ENCODE measurements around the gene NUPR1. TPM values are rescaled to one million over a fixed set of nuclear protein-coding genes. Genes with fewer than 3 reads are reported as not detected.

The NUPR1 gene
- total and polyA plus RNA-seq, 2 of the 13 experiments (the other 11 are each of a cell fraction or from before 2014, with no cell fraction given), result 18.0 to 25.6 TPM

- no peak for TF ChIP-seq KDM5B (CRISPR knock-in tag; IDR thresholded peaks at IDR 0.05; ENCODE audit: borderline replicate concordance)
- TF ChIP-seq HMGXB4 (CRISPR knock-in tag; IDR thresholded peaks at IDR 0.05; ENCODE audit: borderline replicate concordance in 1 of 2, low read depth in 1 of 2), result peak; percentile 43 to 65; a peak in 2 of 4 replicates
- no peak for TF ChIP-seq ZNF7 (CRISPR knock-in tag; IDR thresholded peaks at IDR 0.05)
- TF ChIP-seq KLF16 (CRISPR knock-in tag; IDR thresholded peaks at IDR 0.05), result no peak
- peak; percentile 18; the same call in 1 of the 2 replicates for TF ChIP-seq TGIF2 (CRISPR knock-in tag; IDR thresholded peaks at IDR 0.05)
- no peak for TF ChIP-seq SKIL (CRISPR knock-in tag; IDR thresholded peaks at IDR 0.05; ENCODE audit: borderline replicate concordance)
- TF ChIP-seq ZNF775 (CRISPR knock-in tag; IDR thresholded peaks at IDR 0.05; ENCODE audit: borderline replicate concordance), result no peak
- TF ChIP-seq HHEX (CRISPR knock-in tag; IDR thresholded peaks at IDR 0.05), result no peak
- TF ChIP-seq ATF3 (CRISPR knock-in tag; IDR thresholded peaks at IDR 0.05), result no peak
- TF ChIP-seq HOXA7 (CRISPR knock-in tag; IDR thresholded peaks at IDR 0.05), result no peak
- no peak for TF ChIP-seq PCBP2 (optimal IDR thresholded peaks at IDR 0.05; ENCODE audit: low read depth, low read length, poor library complexity, severe bottlenecking)
- TF ChIP-seq ZNF451 (CRISPR knock-in tag; IDR thresholded peaks at IDR 0.05), result no peak
- no peak for TF ChIP-seq ZNF143 (CRISPR knock-in tag; IDR thresholded peaks at IDR 0.05)
- TF ChIP-seq ZNF574 (CRISPR knock-in tag; IDR thresholded peaks at IDR 0.05), result no peak
- no peak for TF ChIP-seq ZSCAN25 (CRISPR knock-in tag; IDR thresholded peaks at IDR 0.05)
- TF ChIP-seq SALL1 (CRISPR knock-in tag; IDR thresholded peaks at IDR 0.05), result 0 out of 2 replicates have a peak, but pooled peaks have one; percentile 17
- TF ChIP-seq ZNF776 (CRISPR knock-in tag; IDR thresholded peaks at IDR 0.05), result no peak
- no peak for TF ChIP-seq ZMAT5 (CRISPR knock-in tag; IDR thresholded peaks at IDR 0.05; ENCODE audit: borderline replicate concordance, low read depth)
- no peak for TF ChIP-seq ELF4 (CRISPR knock-in tag; IDR thresholded peaks at IDR 0.05; ENCODE audit: borderline replicate concordance)
- TF ChIP-seq PHF5A (CRISPR knock-in tag; IDR thresholded peaks at IDR 0.05; ENCODE audit: low read depth, unreplicated experiment), result no peak
Observed at GRCh38 chr16:28549301-28549899, 10.6 kb upstream of the NUPR1 start (continued).
